ENCODE measurements around the gene DPY19L1.
"Not testable (repeated sequence)": the region's sequence is repeated elsewhere in the genome, so short reads cannot be mapped to it uniquely, and the experiment has no call there.

The DPY19L1 gene

DNA sequence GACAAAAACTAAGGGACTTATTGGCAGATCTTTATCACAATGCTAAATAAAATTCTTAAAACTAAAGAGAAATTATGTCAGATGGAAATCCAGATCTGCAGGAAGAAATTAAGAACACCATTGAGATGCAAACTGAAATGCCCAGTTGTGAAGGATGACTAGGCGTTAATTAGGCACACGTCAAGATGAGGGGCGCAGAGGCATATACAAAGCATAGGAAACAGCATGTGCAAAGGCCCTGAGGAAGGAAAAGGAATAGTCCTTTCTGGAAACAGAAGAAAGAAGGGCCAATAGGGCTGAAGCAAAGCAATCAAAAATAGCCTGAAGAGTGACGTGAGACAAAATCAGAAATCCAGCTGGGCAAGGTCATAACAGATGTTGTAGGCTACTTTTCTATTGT lies 53.1 kb downstream of the DPY19L1 start:
- not testable (repeated sequence) for DNase-seq

GRCh38 chr7:34982371-34983019 lies 54.8 kb downstream of the DPY19L1 start:
- no peak for DNase-seq

GRCh38 chr7:34979124-34979523 lies 58.2 kb downstream of the DPY19L1 start:
- not testable (repeated sequence) for DNase-seq

GRCh38 chr7:34973400-34973760 lies 63.9 kb downstream of the DPY19L1 start:
- no peak for DNase-seq

GRCh38 chr7:34972739-34973399 lies 64.4 kb downstream of the DPY19L1 start:
- DNase-seq: not testable (repeated sequence)

DNA sequence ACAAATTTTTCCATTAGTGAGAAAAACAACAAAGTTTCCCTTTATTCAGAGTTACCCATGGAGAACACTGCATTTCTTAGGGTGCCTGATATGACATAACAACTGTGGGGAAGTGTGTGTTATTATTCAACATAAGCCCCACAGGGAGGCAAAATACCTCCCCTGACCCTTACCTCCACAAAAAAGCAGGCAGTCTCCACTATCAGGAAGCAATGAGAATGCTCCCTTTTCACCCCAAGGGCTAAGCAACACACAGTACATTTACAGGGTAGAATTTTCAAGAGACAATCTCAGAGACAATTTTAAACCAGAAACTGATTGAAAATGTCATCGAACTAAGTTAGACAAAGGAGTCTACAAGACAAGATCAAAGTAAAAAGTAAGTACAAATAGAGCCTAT lies 69.5 kb downstream of the DPY19L1 start:
- not testable (repeated sequence) for DNase-seq

- DNase-seq: not testable (repeated sequence)
Measured at GRCh38 chr7:34966504-34966903, 70.8 kb downstream of the DPY19L1 start.

DNA sequence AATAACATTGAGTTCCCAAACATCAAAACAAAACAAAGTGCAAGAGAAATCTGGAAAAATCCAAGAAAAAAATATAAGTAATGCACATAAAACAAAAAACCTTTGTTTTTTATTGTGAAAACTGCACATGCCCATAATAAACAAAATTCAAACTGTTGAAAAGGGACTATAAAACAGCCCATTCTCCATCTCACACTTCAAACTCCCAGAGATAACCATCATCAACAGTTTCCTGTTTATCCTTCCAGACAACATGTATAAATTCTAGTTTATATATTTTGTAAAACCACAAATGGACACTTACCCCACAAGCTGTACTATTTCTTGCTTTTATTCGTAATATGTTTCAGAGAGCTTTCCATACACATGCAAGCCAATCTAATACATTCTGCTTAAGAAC lies 79.3 kb downstream of the DPY19L1 start:
- DNase-seq: no peak

GRCh38 chr7:34952822-34953221 lies 84.5 kb downstream of the DPY19L1 start:
- DNase-seq: no peak

DNA sequence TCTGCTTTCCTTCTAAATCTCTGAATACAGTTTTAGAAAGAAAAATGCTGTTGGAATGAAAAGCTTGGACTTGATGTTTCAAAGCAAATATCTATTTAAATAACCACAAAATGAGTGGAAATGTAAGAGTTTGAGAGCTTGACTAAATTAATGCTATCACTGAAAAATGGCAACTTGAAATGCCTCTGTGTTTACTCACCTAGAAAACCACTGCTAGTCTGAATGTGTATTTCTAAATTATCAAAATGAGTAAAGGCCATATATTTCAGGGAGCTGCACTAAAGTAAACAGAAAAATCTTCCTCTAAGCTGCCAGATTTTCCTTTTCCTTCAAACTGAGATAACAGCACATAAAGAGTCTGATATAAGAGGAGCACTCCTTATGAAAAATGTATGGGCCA lies 87.9 kb downstream of the DPY19L1 start:
- no peak for DNase-seq

GRCh38 chr7:34947427-34947826 lies 89.9 kb downstream of the DPY19L1 start:
- DNase-seq: not testable (repeated sequence)

DNA sequence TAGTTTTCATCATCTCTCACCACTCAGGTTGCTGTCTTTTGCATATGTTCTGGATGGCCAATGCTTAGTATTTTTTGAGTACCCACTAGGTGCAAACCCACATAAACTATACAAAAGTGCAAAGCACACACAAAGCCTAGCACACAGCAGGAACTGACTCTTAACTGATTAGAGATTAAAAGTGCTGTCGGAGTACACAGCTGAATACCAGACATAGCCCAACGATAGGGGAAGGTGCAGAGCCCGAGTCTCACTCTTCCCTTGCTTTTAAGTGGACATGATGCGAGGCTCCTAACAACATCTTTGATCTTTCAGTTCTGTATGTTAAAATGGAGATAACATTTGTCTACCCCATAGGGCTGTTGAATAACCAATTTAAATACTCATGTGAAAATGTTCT lies 90.8 kb downstream of the DPY19L1 start:
- no peak for DNase-seq

- not testable (repeated sequence) for DNase-seq
Measured at GRCh38 chr7:34945894-34946477, 91.3 kb downstream of the DPY19L1 start.

DNA sequence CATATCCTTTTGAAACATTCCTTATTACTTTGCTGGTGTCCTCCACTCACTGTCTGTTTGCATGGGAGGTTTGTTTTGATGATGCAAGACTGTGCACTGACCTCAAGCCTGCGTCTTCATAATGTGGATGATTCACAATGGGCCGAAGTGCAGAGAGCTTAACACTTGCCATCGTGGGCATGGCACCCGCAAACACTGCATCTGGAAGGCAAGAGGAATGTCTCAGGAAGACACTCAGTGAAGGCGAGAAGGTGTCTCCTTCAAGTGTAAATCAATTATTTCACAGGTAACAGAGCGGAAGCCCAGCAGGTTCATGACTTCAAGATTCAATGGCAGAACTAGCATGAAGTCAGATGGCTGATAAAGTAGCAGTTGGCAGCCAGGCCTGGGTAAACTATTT lies 98.1 kb downstream of the DPY19L1 start:
- no peak for DNase-seq

GRCh38 chr7:34935735-34936165 lies 101.5 kb downstream of the DPY19L1 start:
- DNase-seq: not testable (repeated sequence)

- DNase-seq: no peak
Measured at GRCh38 chr7:34931739-34932138, 105.5 kb downstream of the DPY19L1 start.

DNA sequence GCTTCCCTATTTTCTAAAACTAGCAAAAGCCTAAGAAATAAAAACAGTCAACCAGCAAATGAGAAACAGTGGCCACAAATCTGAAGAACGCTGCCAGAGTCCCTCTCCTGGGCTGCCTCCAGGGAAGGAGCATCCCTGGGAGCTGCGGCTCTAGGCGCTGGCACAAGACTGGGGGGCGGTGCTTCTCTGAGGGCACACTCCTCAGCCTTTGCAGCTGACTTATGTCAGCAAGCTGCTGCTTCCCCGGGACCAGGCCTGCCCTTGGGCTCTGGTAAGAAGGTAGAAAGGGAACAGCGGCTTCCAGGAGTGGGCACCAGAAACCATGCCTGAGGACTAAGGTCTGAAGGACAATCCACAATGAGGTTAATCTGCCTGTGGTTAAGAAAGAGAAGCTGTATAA lies 107.5 kb downstream of the DPY19L1 start:
- not testable (repeated sequence) for DNase-seq

DNA sequence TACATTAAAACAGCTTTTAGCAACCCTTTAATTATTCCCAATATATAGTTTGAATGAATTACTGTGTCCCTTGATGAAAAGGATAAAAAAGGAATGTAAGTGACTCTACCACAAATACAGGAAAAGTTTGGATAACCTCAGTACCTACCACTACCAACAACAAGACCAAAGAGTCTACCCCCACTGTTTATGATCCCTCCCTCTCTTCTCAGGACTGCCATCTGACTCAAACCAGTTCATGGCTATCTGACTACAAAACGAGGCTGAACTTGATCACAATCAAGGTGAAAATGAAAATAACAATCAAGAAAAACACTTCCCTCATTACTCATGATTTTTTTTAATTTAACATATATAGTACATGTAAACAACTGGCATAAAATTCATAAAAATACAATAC lies 108.7 kb downstream of the DPY19L1 start:
- DNase-seq: no peak

- DNase-seq: no peak
Measured at GRCh38 chr7:34928052-34928451, 109.2 kb downstream of the DPY19L1 start.

DNA sequence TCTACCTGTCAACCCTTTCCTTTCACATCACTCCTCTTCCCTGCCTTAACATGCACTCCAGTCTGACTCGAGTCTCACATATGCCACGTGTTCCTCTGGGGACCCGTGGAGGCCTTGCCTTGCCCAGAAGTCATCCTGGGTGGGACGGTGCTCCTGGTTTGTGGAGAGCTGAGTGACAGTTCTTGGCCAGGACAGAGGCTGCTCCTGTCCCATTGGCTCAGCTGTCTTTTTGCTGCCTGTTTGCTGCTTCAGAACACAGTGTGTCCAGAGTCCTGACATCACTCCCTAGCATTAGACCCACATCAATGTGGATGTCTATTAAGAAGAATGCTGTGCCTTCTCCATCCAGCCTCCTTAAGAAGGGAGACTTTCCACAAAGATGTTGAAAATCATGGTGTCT lies 116.8 kb downstream of the DPY19L1 start:
- not testable (repeated sequence) for DNase-seq

- not testable (repeated sequence) for DNase-seq
Measured at GRCh38 chr7:34919038-34919437, 118.2 kb downstream of the DPY19L1 start.

DNA sequence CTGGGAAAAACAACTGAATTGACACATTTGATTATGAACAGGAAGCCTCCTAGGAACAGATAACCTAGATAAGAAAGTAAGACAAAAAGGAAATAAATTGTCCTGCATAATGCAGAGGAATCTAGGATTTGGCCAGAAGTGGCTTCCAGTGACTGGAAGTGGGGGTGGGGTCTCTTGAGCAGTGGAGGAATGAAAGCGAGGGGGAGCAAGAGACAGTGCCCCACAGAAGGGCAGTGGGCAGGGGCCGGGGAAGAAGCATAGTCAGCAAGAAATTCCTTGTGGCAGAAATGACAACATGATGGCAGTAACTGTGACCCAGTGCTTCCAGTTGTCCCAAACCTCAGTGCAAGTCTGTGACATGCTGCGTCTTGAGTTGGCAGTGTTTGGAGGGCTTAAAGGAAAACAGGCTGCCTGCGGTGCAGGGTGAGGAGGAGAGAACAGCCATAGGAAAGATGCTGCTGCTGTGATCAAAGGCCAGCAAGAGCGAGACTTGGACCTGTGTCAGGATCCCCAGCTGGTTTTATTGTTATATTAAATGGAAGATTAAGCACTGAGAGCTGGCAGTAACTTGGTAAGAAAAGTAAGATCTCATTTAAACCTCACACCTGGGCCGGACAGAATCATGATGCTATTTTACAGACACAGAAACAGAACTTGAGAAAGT lies 119.0 kb downstream of the DPY19L1 start:
- DNase-seq: not testable (repeated sequence)

GRCh38 chr7:34917515-34917914 lies 119.8 kb downstream of the DPY19L1 start:
- DNase-seq: not testable (repeated sequence)

- DNase-seq: no peak
Measured at GRCh38 chr7:34916267-34916666, 121.0 kb downstream of the DPY19L1 start.

All from NCI-H2171 (cell line).